ENCODE measurements around the gene ATP1B1. TPM values are rescaled to one million over a fixed set of nuclear protein-coding genes. Genes with fewer than 3 reads are reported as not detected.
A peak's percentile ranks its signal among the peaks of the same experiment; 100 is the strongest.

ATP1B1 gene
- total and polyA plus RNA-seq, 9 of the 15 experiments (the other 6 are each of a cell fraction or from before 2014, with no cell fraction given): 0.76 to 3.0 (median 1.7) TPM

DNA sequence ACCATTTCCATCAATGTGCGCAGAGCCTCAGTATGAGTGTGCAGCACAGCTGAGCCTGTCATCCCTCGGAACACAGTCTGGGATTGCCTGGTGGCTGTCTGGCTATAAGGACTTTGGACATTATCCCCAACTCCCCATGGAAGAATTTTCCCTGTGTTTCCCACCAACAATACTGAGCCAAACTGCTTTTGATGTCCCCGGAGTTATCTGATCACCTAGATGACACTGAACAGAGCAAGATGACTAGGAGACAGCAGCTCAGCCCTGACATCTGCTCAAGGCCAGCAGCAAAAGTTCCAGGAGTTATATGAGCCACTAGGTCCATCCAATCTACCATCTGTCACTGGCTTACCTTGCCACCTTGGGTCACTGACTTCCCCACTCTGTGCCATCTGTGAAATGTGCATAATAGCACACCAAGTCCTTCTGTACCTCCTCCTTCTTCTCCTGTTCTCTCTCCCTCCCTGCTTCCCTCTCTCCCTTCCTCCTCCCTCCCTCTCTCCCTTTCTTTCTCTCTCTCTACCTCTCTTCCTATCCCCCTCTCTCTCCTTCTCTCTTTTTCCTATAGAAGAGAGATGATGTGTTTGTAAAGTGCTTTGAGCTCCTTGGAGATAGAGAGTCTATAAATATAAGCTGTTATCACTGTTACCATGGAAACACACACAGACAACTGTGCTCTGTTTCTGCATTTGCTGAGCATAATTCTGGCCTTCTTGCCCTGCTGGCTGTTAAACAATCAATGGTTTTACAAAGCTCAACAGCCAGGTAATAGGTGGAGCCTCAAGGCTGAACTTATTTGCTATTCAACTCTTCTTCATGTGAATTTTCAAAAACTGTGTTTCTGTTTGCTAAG is 19.7 kb upstream of the ATP1B1 start (continued):
- TF ChIP-seq, protein P1, sequence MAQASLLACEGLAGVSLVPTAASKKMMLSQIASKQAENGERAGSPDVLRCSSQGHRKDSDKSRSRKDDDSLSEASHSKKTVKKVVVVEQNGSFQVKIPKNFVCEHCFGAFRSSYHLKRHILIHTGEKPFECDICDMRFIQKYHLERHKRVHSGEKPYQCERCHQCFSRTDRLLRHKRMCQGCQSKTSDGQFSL (CRISPR knock-in tag; IDR thresholded peaks at IDR 0.05): no peak
- TF ChIP-seq, protein P1 (tag; IDR thresholded peaks at IDR 0.05): no peak
- TF ChIP-seq RFX5 (IDR thresholded peaks at IDR 0.05; ENCODE audit: low read depth, low read length): no peak
- TF ChIP-seq NCOA6 (IDR thresholded peaks at IDR 0.05): no peak
- TF ChIP-seq, protein P2, sequence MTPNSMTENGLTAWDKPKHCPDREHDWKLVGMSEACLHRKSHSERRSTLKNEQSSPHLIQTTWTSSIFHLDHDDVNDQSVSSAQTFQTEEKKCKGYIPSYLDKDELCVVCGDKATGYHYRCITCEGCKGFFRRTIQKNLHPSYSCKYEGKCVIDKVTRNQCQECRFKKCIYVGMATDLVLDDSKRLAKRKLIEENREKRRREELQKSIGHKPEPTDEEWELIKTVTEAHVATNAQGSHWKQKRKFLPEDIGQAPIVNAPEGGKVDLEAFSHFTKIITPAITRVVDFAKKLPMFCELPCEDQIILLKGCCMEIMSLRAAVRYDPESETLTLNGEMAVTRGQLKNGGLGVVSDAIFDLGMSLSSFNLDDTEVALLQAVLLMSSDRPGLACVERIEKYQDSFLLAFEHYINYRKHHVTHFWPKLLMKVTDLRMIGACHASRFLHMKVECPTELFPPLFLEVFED (CRISPR knock-in tag; conservative IDR thresholded peaks at IDR 0.05): 0 out of 2 replicates have a peak, but pooled peaks have one; percentile 15
- TF ChIP-seq, protein P3, sequence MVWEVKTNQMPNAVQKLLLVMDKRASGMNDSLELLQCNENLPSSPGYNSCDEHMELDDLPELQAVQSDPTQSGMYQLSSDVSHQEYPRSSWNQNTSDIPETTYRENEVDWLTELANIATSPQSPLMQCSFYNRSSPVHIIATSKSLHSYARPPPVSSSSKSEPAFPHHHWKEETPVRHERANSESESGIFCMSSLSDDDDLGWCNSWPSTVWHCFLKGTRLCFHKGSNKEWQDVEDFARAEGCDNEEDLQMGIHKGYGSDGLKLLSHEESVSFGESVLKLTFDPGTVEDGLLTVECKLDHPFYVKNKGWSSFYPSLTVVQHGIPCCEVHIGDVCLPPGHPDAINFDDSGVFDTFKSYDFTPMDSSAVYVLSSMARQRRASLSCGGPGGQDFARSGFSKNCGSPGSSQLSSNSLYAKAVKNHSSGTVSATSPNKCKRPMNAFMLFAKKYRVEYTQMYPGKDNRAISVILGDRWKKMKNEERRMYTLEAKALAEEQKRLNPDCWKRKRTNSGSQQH (CRISPR knock-in tag; IDR thresholded peaks at IDR 0.05): peak; percentile 52; the same call in 1 of the 2 replicates
- TF ChIP-seq ZNF224 (CRISPR knock-in tag; IDR thresholded peaks at IDR 0.05): no peak
- no peak for TF ChIP-seq SIN3A (IDR thresholded peaks at IDR 0.05; ENCODE audit: borderline replicate concordance in 2 of 2, control insufficient read depth in 1 of 2, low read depth in 2 of 2, low read length in 2 of 2)
- TF ChIP-seq MCM2 (IDR thresholded peaks at IDR 0.05; ENCODE audit: low read depth): no peak
- no peak for TF ChIP-seq EWSR1 (IDR thresholded peaks at IDR 0.05; ENCODE audit: borderline replicate concordance, low read depth, partially characterized antibody)
- TF ChIP-seq, protein P4, sequence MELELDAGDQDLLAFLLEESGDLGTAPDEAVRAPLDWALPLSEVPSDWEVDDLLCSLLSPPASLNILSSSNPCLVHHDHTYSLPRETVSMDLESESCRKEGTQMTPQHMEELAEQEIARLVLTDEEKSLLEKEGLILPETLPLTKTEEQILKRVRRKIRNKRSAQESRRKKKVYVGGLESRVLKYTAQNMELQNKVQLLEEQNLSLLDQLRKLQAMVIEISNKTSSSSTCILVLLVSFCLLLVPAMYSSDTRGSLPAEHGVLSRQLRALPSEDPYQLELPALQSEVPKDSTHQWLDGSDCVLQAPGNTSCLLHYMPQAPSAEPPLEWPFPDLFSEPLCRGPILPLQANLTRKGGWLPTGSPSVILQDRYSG (tag; conservative IDR thresholded peaks at IDR 0.05; ENCODE audit: low read depth): no peak
- TF ChIP-seq RBM15 (IDR thresholded peaks at IDR 0.05; ENCODE audit: insufficient read depth, low read length): no peak
- no peak for TF ChIP-seq MAFF (IDR thresholded peaks at IDR 0.05; ENCODE audit: low read length)
- no peak for TF ChIP-seq ETS2 (tag; IDR thresholded peaks at IDR 0.05; ENCODE audit: borderline replicate concordance, poor library complexity, severe bottlenecking)
- TF ChIP-seq, protein P5, sequence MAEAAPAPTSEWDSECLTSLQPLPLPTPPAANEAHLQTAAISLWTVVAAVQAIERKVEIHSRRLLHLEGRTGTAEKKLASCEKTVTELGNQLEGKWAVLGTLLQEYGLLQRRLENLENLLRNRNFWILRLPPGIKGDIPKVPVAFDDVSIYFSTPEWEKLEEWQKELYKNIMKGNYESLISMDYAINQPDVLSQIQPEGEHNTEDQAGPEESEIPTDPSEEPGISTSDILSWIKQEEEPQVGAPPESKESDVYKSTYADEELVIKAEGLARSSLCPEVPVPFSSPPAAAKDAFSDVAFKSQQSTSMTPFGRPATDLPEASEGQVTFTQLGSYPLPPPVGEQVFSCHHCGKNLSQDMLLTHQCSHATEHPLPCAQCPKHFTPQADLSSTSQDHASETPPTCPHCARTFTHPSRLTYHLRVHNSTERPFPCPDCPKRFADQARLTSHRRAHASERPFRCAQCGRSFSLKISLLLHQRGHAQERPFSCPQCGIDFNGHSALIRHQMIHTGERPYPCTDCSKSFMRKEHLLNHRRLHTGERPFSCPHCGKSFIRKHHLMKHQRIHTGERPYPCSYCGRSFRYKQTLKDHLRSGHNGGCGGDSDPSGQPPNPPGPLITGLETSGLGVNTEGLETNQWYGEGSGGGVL (CRISPR knock-in tag; IDR thresholded peaks at IDR 0.05): no peak
- TF ChIP-seq CSDE1 (IDR thresholded peaks at IDR 0.05): peak in 1 of 2 experiments; percentile 65; a peak in 1 of 4 replicates
- TF ChIP-seq RFX1 (IDR thresholded peaks at IDR 0.05): peak; percentile 94
- TF ChIP-seq ZNF408 (CRISPR knock-in tag; IDR thresholded peaks at IDR 0.05; ENCODE audit: low read depth): no peak
- no peak for TF ChIP-seq ADNP (tag; IDR thresholded peaks at IDR 0.05)
